IPS-15b (cell line): ENCODE measurements around the gene TOGARAM2.

Source experiments
- H3K27me3 ChIP-seq: one replicate; pipeline ENCODE4 v1.6.1; 2013; ENCODE audit warnings: low read length; ENCODE audit not compliant: control insufficient read depth, insufficient read depth
- H3K36me3 ChIP-seq: one replicate; pipeline ENCODE4 v1.6.1; 2013; ENCODE audit warnings: low read length; ENCODE audit not compliant: control insufficient read depth, insufficient read depth
- H3K4me1 ChIP-seq: one replicate; pipeline ENCODE4 v1.6.1; 2013; ENCODE audit warnings: mild to moderate bottlenecking, low read length; ENCODE audit not compliant: control insufficient read depth, insufficient read depth
- H3K4me3 ChIP-seq: one replicate; pipeline ENCODE4 v1.5.1; 2013; ENCODE audit warnings: low read depth, low read length
- H3K9ac ChIP-seq: one replicate; pipeline ENCODE4 v1.6.1; 2013; ENCODE audit warnings: low read depth, mild to moderate bottlenecking, low read length
- H3K9me3 ChIP-seq: one replicate; pipeline ENCODE4 v1.6.1; 2013; ENCODE audit warnings: mild to moderate bottlenecking, low read length; ENCODE audit not compliant: control insufficient read depth, insufficient read depth

The TOGARAM2 gene

GRCh38 chr2:29015701-29016470, 34.8 kb downstream of the TOGARAM2 start:
- Histone ChIP-seq H3K27me3 (no peaks in the 10 kb centered on the region), H3K4me3 (no peak overlapping the region), H3K4me1 (peaks cover 2% of the 10 kb centered on the region), H3K36me3 (no peaks in the 10 kb centered on the region), H3K9me3 (no peaks in the 10 kb centered on the region), H3K9ac (no peak overlapping the region)

DNA sequence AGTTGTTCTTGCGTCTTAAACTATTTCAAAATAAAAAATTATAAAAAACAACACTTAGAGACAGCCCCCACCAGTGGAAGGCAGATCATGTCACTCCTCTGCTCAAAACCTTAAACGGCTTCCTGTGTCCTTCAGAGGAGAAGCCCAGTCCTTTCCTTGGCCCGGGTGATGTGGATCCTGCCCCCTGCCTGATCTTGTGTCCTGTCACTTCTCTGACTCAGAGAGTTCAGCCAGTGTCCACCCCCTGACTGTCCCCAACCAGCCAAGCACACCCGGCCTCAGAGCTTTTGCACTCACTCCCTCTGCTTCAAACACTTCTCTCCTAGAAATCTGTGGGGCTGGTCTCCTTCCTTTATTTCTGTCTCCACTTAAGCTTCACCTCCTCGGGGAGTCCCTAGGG, 35.4 kb downstream of the TOGARAM2 start:
- Histone ChIP-seq H3K9me3 (no peaks in the 10 kb centered on the region), H3K36me3 (no peaks in the 10 kb centered on the region), H3K4me3 (no peak overlapping the region), H3K9ac (no peak overlapping the region), H3K27me3 (no peaks in the 10 kb centered on the region), H3K4me1 (no peaks in the 10 kb centered on the region)

- H3K9me3 ChIP-seq = no peaks in the 10 kb centered on the region
- H3K4me3 ChIP-seq = no peak overlapping the region
- no peaks in the 10 kb centered on the region for H3K36me3 ChIP-seq
- no peaks in the 10 kb centered on the region for H3K27me3 ChIP-seq
- H3K9ac ChIP-seq = no peak overlapping the region
- no peaks in the 10 kb centered on the region for H3K4me1 ChIP-seq
Observed at GRCh38 chr2:29017716-29018435, 36.8 kb downstream of the TOGARAM2 start.

- no peak overlapping the region for H3K4me3 ChIP-seq
- H3K27me3 ChIP-seq = no peaks in the 10 kb centered on the region
- H3K36me3 ChIP-seq = no peaks in the 10 kb centered on the region
- no peaks in the 10 kb centered on the region for H3K9me3 ChIP-seq
- H3K9ac ChIP-seq = no peak overlapping the region
- no peaks in the 10 kb centered on the region for H3K4me1 ChIP-seq
Observed at GRCh38 chr2:29021886-29022285, 40.8 kb downstream of the TOGARAM2 start.

- no peaks in the 10 kb centered on the region for H3K9me3 ChIP-seq
- no peaks in the 10 kb centered on the region for H3K4me1 ChIP-seq
- H3K36me3 ChIP-seq = no peaks in the 10 kb centered on the region
- H3K27me3 ChIP-seq = no peaks in the 10 kb centered on the region
- no peak overlapping the region for H3K4me3 ChIP-seq
- H3K9ac ChIP-seq = no peak overlapping the region
Observed at GRCh38 chr2:29022679-29023078, 41.6 kb downstream of the TOGARAM2 start.

DNA sequence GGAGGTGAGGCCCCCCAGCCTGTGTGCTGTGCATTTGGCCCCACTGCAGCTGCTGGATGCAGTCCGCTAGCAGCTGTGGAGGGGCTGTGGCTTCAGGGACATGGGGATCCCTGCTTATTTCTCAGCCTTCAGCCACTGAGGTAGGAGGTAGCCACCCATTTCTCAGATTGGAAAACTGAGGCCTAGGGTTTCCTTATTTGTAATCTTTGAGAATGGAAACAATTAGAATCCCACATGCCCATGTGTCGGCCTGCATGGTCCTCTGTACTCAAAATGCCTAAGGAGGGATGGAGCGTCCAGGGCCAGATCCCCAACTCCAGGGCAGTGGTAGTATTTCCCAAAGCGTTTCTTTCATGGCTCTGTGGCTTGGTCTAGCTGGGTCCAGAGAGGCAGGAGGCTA, 42.1 kb downstream of the TOGARAM2 start:
- Histone ChIP-seq H3K9ac (no peak overlapping the region), H3K27me3 (no peaks in the 10 kb centered on the region), H3K36me3 (no peaks in the 10 kb centered on the region), H3K9me3 (no peaks in the 10 kb centered on the region), H3K4me1 (no peaks in the 10 kb centered on the region), H3K4me3 (no peak overlapping the region)

DNA sequence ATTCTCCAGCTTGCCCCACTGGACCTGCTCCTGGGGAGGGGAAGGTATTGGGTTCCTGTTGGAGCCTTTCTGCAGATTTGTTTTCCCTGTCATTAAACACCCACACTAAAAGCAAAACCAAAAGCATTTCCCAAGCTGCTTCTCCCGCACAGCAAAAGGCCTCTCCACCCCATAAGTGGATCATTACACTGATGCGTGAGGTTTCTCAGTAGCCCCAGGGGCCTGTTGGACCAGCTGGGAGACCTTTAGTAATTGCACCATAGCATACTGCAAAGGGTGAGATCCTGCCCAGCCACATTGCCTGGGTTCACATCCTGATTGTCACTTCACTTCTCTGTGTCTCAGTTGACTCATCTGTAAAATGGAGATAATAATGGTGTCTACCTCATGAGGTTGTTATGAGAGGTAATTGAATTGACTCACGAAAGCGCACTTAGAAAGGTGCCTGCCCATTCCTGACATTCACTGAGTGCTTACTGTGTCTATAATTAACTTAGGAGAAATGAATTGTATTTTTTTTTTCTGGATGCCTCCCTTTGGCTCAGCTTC, 43.9 kb downstream of the TOGARAM2 start:
- no peaks in the 10 kb centered on the region for H3K9me3 ChIP-seq
- no peaks in the 10 kb centered on the region for H3K36me3 ChIP-seq
- no peak overlapping the region for H3K9ac ChIP-seq
- H3K4me1 ChIP-seq = no peaks in the 10 kb centered on the region
- no peak overlapping the region for H3K4me3 ChIP-seq
- no peaks in the 10 kb centered on the region for H3K27me3 ChIP-seq

DNA sequence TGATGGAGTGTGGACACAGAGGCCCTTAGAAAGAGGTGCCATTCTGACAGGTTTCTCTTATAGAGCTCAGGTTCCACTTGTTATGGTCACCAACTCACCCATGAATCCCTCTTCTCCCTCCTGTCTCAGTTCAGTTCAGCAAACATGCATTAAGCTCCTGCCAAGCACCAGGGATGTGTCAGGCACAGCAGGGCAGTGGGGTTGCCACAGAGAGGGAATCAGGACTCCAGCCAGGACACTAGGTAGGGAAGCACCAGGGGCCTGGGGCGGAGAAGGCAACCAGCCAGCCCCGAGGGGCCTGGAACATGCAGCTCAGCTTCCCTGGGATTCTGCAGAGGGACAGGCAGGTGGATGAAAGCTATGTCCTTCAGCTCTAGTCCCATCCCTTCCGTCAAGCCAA, 44.6 kb downstream of the TOGARAM2 start:
- Histone ChIP-seq H3K27me3 (no peaks in the 10 kb centered on the region), H3K36me3 (no peaks in the 10 kb centered on the region), H3K9ac (no peak overlapping the region), H3K4me3 (no peak overlapping the region), H3K9me3 (no peaks in the 10 kb centered on the region), H3K4me1 (no peaks in the 10 kb centered on the region)

DNA sequence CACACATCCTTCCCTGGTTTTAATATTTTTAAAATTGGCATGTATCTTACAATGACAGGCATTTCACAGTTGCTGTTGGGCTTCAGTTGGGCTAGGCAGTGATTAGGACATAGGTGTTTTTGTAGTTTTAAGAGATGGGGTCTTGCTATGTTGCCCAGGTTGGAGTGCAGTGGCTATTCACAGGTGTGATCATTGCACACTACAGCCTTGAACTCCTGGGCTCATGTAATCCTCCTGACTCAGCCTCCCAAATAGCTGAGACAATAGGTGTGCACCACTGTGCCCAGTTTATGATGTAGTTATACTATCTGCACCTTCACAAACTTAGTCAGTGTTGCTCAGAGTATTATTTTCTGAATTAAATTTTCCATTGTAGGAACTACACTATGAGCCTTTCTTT, 49.9 kb downstream of the TOGARAM2 start:
- H3K9me3 ChIP-seq = no peaks in the 10 kb centered on the region
- H3K27me3 ChIP-seq = no peaks in the 10 kb centered on the region
- H3K4me3 ChIP-seq = no peak overlapping the region
- H3K36me3 ChIP-seq = no peaks in the 10 kb centered on the region
- H3K4me1 ChIP-seq = no peaks in the 10 kb centered on the region
- no peak overlapping the region for H3K9ac ChIP-seq

- H3K9me3 ChIP-seq = no peaks in the 10 kb centered on the region
- H3K36me3 ChIP-seq = no peaks in the 10 kb centered on the region
- H3K9ac ChIP-seq = no peak overlapping the region
- H3K4me3 ChIP-seq = no peak overlapping the region
- H3K4me1 ChIP-seq = no peaks in the 10 kb centered on the region
- H3K27me3 ChIP-seq = no peaks in the 10 kb centered on the region
Observed at GRCh38 chr2:29032189-29032588, 51.1 kb downstream of the TOGARAM2 start.

DNA sequence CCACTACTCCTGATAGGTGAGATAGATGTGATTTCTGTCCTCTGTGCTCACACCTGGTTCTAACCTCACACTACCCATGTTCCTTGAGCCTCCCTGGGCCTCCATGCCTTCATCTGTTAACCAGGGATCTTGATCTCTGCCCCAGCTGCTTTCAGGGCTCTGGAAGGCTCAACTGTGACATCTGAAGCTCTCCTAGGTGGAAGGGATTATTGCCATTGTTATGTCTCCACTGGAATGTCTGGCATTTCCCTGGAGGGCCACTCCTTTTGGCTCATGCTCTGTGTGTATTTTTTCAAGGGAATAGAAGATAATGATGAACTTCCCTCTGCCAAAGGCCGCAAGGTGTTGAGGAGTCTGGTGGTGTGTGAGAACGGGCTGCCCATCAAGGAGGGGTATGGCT, 52.1 kb downstream of the TOGARAM2 start:
- H3K9me3 ChIP-seq = no peaks in the 10 kb centered on the region
- no peaks in the 10 kb centered on the region for H3K4me1 ChIP-seq
- no peaks in the 10 kb centered on the region for H3K27me3 ChIP-seq
- H3K4me3 ChIP-seq = no peak overlapping the region
- no peak overlapping the region for H3K9ac ChIP-seq
- H3K36me3 ChIP-seq = no peaks in the 10 kb centered on the region

GRCh38 chr2:29033656-29034055, 52.6 kb downstream of the TOGARAM2 start:
- no peaks in the 10 kb centered on the region for H3K27me3 ChIP-seq
- H3K4me1 ChIP-seq = no peaks in the 10 kb centered on the region
- H3K9me3 ChIP-seq = no peaks in the 10 kb centered on the region
- no peak overlapping the region for H3K4me3 ChIP-seq
- no peak overlapping the region for H3K9ac ChIP-seq
- no peaks in the 10 kb centered on the region for H3K36me3 ChIP-seq
